Activated CD4-positive, alpha-beta T cell treated with anti-CD3 and anti-CD28 coated beads, Interleukin-2, amount 50 U/mL, for 48 hours (primary cell): ENCODE measurements around the gene PAPPA.

Source experiments
- DNase-seq, 2 experiments: peaks; one replicate each; pipeline ENCODE4 v3.0.0-alpha.2; 2020

The PAPPA gene

DNA sequence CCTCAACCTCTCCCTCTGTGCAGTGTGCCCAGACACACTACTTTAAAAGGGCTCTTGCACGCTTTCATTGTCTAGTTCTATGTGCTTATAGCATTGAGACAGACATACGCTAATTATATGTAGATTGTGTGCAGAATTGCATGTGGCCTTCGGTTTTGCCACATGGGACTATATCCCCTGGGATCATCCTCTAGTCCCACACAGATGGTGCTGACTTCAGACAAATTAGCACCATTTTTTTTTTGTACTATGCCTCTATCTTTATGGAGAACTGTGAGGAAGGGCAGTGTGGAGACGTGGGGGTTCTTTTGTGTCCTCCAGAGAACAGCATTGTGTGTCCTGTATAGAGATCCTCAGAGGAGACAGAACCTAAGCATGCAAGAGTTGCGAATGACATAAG lies 29.3 kb downstream of the PAPPA start:
- no peak for DNase-seq

DNA sequence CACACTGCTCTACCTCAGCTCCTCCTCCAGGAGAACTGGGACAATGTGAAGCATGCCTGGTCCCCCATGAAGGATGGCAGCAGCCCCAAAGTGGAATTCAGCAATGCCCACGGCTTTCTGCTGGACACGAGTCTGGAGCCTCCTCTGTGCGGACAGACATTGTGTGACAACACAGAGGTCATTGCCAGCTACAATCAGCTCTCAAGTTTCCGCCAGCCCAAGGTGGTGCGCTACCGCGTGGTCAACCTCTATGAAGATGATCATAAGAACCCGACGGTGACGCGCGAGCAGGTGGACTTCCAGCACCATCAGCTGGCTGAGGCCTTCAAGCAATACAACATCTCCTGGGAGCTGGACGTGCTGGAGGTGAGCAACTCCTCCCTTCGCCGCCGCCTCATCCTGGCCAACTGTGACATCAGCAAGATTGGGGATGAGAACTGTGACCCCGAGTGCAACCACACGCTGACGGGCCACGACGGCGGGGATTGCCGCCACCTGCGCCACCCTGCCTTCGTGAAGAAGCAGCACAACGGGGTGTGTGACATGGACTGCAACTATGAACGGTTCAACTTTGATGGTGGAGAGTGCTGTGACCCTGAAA lies 34.1 kb downstream of the PAPPA start:
- no peak for DNase-seq

DNA sequence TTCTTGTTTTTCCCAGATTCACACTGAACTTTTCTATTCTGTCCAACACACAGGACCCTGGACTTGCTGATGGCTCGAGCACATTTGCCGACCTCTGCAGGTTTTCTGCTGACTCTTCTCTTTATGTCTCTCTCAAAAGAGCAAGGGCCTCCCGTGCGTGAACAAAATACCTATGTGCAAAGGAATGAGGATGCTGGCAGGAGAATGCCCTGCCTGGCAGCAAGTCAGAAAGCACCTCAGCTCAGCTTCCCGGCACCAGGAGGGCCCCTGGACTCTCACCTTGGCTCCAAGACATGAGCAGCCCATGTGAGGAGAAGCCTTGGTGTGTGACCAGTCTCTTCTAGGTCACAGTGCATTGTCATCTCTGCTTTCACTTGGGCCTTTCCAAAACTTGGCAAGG lies 36.1 kb downstream of the PAPPA start:
- DNase-seq: no peak

DNA sequence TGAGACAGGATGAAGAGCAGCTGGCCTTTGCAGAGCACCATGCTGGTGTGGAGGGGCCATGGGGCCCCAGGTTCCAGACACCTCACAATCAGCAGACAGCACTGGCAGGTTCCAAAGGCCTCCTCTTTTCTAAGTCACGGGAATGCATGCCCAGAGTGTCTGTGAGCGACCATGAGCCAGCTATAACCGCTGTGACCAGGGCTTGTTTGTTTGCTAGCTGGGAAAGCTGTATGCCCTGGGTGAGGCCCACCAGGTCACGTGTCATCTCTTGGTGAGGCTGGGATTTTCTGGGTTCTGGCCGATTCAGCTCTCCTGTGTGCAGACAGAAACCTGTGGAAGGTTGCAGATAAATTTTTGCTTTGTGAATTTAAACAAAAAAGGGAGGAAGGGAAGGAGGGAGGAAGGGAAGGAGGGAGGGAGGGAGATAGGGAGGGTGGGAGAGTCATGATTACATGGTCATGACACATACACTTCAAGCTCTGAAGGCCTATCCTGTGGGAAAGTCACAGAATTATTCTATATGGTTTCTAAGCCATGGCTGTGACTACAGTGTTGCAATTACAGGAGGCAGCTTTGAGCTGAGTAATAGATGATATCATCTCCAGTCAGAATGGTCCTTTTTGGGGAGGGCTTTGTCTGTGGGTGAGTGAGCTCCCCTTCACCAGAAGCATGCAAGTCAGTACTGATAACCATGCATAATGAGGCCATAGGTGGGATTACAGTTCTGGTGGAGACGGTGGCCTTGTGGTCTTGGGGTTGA lies 37.2 kb downstream of the PAPPA start:
- no peak for DNase-seq

DNA sequence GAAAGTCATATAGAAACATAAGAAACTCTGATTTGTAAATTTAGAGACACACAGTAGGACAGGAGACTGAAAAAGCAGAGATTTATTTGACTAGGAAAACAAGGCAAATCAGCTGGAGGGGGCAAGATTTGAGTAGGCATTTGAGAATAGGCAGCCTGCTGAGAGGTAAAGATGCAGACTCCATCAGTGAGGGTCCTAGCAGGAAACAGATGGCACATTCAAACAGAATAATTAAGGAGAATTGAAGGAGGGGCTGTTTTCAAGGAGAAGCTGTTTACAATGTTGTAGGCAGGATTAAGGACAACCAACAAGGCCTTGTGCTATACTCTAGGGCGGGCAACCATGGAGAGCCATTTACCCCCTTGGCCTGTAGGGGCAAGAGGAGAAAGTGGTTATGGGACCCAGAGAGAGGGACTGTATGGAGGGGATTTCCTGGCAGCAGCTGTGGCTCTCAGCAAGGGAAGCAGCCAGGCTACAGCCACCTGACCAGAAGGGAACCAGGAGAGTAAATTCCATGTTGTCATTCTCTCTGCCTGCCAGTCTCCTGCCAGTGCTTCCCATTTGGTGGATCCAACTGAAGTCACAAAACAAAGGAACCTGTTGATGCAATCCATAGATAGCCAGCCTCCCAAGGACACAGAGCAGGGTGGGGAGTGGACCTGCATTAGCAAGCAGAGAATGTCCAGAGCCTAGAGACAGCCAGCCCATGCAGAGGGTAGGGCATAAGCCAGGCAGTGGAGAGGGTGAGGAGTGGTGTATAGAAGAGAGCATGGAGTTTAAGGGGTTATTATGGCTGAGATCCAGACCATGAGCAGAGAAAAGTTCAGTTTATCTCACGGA lies 38.2 kb downstream of the PAPPA start:
- no peak for DNase-seq

DNA sequence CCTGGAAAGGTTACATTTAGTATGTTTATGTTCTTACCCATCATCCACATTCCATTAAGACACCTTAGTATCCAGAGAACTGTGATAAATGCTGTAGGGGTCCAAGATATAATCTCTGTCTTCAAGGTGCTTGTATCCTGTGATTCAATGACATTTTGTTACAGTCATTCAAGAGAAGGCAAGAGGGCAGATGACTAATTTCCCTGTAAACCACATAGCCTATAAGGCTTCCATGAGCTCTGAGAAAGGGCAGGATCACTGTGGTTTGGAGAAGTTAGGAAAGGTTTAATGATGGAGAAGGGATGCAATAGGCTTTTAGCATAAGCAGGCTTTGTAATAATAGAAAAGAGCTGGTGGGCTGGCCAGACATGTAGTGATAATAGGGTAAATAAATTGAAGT lies 40.0 kb downstream of the PAPPA start:
- DNase-seq: no peak

DNA sequence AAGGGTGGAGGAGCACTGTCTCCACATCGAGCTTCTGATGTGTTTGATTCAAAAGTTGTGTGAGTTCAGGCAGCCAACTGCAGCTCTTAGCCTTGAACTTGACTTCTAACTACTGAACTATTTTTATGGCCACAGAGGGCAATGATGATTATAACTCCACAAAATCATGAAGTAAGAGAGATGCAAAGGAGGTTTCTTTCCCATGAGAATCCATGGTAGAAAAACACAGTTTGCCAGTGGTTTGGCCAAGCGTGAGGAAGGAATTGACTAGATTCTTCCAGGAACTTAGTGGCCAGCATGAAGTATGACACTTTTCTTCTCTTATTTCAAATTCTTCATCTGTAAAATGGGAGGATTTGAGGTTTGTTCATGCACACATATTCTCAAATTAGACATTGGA lies 43.2 kb downstream of the PAPPA start:
- DNase-seq: no peak

DNA sequence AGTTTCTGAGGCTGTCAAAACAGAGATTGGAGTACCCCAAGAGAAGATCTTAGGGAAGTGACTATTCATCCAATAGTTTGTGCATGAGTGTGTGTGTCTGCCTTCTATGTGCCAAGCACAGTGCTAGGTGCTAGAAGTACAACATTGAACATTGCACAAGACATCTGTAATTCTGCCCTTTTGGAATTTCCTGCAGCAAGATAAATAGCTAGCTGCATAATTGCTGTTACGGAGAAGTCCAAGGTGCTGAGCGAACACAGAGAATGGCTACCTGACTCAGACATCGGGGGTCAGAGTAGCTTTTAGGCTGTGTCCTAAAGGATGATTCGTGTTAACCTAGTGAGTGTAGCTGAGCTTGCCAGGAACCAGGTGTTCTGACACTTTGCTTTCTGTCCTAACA lies 44.8 kb downstream of the PAPPA start:
- no peak for DNase-seq

DNA sequence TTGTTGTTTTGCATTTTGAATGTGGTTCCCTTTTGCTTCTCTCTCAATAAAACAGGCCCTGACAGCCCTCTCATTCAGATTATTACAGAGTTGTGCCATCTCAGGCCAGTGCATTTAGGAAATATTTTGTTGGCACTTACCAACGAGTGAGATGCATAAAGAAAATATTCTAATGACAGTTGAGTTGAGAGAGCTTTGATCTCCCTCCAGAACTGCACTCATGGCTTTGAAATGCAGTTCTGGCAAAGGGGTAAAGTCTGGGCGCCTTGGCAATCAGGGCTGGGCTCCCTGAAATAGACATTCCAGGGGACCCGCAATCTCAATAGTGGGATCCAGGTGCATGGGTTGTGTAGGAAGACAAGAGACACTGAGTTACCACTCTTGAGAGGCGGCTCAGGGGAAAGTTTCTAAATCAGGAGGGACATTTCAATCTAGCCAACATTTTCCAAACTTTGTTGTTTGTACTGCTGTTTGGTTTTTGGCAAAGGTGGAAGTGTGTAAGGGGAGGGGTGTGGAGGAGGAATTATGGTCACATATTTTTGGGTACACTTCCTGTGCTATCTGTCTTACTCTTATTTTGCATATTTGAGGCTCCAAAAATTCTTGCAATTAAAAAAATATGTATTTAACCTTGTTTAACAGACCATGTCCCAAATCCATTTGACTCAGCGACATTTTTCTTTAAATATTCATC lies 48.8 kb downstream of the PAPPA start:
- no peak for DNase-seq

DNA sequence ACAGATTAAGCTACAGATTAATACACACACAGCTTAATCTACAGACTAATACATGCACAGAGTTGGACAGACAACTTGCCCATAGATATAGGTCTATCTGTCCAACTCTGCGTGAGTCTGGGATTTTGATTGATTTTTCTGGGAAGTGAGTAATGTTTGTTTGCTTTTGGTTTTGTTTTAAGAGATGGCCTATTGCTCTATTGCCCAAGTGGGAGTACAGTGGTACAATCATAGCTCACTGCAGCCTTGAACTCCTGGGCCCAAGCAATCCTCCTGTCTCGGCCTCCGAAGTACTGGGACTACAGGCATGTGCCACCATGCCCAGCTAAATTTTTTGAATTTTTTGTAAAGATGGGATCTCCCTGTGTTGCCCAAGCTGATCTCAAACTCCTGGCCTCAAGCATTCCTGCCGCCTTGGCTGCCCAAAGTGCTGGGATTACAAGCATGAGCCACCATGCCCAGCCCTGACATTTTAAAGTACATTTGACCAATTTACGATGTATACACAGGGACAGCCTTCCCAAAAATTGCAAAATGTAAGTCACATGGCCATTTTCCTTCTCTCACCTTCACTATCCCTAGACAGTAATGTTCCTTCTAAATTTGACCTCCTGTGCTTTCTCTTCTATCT lies 50.8 kb downstream of the PAPPA start:
- DNase-seq: no peak

DNA sequence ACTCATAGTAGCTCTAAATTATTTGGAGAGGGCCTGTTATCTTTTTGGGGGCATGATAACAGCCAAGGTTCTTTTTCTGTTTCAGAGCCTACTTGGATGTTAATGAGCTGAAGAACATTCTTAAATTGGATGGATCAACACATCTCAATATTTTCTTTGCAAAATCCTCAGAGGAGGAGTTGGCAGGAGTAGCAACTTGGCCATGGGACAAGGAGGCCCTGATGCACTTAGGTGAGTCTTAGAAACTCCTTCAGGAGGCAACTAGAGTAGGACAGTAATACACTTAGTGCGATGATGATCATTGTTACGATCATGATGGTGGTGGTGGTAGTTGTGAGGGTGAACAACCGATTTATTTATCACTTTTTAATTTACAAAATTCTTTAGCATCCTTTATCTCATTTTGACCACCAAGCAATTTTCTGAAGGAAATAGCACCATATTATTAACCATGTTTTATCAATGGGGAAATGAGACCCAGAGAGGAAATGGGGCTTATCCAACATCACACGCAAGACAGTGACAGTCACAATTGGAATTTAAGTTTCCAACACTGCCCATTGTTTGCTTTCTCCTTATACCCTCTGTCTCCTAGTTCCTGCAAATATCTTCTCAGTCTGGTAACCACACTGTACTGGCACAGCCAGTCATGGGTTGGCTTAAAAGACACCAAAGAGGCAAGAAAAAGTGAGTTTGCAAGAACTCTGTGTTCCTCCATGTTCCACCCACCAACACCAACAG lies 54.0 kb downstream of the PAPPA start:
- no peak for DNase-seq

DNA sequence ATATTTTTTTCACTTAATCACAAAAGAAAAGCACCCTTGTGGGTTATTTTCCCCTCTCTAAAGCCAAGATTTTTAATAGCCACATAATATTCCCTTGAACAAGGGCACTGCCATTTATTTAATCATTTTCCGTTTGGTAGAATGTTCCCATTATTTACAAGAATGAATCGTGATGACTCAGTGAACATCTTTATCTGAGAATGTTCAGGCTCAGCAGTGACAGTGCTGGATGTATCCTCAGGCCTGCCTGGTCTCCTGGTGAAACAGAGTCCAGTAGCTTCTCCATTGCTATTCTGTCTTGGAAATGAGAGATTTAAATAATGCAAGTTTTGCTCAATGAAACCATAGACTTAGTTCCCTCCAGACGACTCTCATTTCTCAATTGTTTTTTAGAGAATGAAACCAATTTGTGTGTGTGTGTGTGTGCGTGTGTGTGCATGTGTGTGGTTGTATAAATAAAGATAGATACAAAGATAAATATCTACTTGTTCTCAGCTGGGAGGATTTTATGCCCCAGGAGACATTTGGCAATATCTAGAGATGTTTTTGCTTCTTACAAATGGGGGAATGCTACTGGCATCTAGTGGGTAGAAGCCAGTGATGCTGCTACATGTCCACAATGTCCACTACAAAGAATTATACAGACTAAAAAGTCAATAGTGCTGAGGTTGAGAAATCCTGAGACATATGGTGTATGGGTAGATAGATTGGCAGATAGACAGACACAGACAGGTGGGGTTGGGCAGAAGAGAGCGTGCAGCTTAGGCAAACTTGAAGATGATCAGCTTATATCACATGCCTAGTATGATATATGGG lies 55.0 kb downstream of the PAPPA start:
- DNase-seq: no peak

DNA sequence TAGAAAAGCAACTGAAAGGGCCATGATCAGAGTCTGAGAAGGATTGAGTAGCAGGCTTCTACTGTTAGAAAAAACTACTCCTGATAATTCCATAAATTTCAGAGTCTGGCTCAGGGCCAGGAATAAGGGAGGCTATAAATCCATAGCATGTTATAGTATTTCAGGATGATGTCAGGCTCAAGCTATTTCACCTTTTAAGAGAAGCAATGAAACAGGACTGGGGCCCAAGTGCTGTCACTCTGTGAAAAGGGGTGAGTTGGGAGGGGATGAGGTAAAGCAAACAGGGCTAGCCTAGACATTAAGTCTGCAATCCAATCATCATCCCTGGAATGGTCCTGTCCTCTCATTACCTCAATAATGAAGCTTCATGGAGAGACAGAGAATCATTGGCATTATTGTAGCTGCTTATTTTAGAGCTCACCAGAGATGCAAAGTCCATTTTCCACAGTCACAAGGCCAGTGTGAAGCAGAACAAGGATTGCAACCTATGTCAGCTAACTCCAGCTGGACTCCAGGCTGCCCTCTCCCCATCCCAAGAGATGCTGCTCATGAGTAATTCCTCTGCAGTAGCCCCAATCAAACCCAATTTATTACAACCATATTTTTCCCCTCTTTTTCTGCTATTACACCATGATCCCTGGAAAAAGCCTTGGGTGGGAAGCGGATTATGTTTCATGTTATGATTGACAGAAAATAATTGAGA lies 56.0 kb downstream of the PAPPA start:
- DNase-seq: no peak

DNA sequence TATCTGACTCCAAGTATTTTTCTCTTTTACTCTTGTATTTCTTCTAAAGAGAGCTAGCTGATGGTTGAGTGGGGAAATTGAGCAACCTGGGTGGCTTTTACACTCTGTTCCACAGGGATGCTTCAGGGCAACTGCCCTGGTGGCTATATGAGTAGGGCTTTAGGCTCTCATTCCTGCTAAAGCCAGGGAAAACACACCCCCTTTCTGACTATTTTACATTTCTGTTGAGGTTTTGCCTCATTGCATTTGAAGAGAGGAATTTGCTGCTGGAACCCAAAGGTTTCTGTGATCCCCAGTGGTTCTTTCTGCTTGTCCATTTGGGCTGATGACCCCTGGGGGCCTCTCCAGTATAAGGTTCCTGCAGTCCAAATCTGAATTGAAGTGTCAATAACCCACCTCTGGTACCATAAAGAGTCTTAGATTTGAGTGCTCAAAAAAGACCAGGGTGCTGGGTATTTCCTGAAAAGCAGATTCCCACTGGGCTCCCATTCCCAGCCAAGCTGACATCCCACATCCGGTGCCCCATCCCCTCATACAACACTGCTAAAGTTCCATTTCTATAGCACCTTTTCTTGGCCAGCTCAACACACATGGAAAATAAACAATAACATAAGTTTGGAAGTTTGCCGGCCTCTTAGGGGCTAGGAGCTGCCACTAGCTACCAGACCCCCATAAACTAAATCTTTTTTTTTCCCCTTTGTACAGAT lies 59.5 kb downstream of the PAPPA start:
- DNase-seq: no peak

DNA sequence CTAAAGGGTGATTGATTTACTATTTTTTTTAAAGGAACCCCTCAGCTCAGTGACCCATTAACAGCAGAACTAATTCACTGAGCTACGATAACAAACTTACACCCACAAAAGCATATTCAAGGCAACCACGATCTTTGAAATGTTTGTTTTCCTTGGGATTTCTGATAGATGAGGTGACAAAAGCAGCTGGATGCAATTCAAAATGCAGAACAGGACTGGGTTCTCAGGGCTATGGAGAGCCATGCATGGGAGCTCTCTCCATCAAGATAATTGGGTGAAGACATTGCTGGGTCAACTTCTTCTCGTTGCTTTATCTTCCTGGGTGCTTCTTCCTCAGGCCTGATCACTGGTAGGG lies 60.1 kb downstream of the PAPPA start:
- DNase-seq: no peak

DNA sequence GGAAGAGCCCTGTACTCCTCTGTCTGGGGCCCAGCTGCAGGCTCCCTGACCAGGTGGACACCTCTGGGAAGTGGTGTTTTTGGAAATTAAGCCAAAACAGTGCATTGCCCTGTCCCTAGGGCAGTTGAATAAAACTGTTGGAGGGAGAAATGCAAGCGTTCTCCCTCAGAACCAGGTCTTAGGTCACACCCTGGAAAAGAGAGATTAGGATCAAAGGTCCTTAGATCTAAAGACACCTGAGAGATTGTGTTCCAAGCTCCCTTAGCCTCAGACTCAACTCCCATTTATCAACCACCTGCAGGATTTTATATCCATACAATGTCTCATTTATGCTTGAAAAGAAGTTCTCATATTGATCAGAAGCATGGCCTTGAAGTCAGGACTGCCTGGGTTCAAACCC lies 64.8 kb downstream of the PAPPA start:
- DNase-seq: no peak

DNA sequence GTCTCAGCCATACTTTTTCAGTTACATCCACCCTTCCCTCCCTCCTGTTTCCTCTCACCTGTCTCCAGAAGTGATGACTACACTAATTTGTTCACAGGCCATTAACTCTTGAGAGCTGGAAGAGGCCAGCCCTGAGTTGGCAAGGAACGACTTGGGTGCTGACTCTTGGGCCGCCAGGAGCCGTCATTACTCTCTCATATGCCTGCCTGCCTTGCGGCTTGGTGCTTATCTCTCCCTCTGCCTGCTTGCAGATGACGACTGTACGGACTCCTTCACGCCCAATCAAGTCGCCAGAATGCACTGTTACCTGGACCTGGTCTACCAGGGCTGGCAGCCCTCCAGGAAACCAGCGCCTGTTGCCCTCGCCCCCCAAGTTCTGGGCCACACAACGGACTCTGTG lies 66.1 kb downstream of the PAPPA start:
- DNase-seq: no peak

DNA sequence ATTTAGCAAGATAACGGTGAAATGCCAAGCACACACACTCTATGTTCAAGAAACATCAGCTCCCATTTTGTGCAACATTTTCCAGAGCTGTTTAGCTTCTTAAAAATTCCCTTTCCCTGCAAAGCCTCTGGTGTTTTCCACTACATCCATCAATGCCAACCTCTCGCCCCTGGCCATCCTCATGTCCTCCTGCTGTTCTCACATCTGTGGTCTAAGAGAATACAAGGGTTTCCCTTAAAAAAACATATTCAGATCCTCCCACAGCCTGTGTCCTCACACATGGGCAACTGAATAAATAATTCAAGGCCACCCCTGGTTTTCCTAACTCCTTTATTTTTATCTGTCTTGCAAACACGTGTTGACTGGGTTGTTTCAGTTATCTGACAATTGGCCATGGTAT lies 70.3 kb downstream of the PAPPA start:
- no peak for DNase-seq

DNA sequence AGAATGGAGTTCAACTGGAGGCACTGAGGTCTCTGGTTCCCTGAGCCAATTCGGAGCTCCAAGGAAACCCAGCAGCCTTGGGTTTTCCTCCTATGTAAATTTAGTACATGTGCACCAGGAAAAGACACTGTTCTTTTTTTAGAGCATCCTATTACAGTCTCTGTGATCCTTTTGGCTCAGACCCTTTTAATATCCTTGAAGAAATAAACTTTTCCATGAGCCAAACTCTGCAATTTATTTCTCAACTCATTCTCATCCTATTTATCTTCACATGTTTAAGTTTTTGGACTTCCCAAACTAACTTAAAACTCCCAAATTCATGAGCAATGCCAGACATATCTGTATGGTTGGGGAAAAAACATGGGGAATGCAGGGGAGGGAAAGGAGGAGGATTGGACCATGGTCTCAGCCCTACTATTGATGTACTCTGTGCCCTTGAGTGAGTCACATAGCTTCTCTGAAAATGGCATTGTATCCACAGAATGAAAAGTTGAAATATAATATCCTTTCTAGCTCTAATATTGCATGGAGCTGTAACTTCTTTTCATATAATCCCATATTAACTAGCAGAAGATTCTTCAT lies 76.6 kb downstream of the PAPPA start:
- no peak for DNase-seq
